ENCODE results near the gene RNASET2. TPM values are rescaled to one million over a fixed set of nuclear protein-coding genes. Genes with fewer than 3 reads are reported as not detected.

The RNASET2 gene
- total RNA-seq, 1 donor from 2014 or later, result 13.0 TPM

Small RNA genes lying within 50 kb of the gene (microRNA-seq; reads per million reads assigned to microRNA genes)
- gene MIR3939 (ENCODE audit: borderline number of aligned reads), result not detected

Other genes starting within 250 kb of the RNASET2 start
- gene CEP43, start 42.8 kb upstream of the RNASET2 start, total RNA-seq, result 12.3 TPM
- not detected for gene CCR6, start 166.5 kb upstream of the RNASET2 start, total RNA-seq
- gene GPR31, start 201.4 kb upstream of the RNASET2 start, total RNA-seq, result not detected

Data from left ventricle myocardium superior (tissue), 1 donor.